ENCODE measurements around the gene FGD3. TPM values are rescaled to one million over a fixed set of nuclear protein-coding genes. Genes with fewer than 3 reads are reported as not detected.
"Not testable (repeated sequence)": the region's sequence is repeated elsewhere in the genome, so short reads cannot be mapped to it uniquely, and the experiment has no call there.

FGD3 gene
- total and polyA plus RNA-seq, 2 of the 8 experiments (the other 6 are each of a cell fraction or from before 2014, with no cell fraction given) = 1.4 to 1.9 TPM

GRCh38 chr9:92905137-92905536, 42.2 kb upstream of the FGD3 start:
- H3K9me3 ChIP-seq (ENCODE audit: insufficient read depth in 2 of 2, low read depth in 1 of 2, low read length in 1 of 2); H3K56ac ChIP-seq (replicated peaks; ENCODE audit: insufficient read length, low read depth, low read length); H4K5ac ChIP-seq (ENCODE audit: insufficient read length, low read depth, low read length); H2AK5ac ChIP-seq (ENCODE audit: low read depth, low read length); H2AFZ ChIP-seq (ENCODE audit: low read length); H4K91ac ChIP-seq (replicated peaks; ENCODE audit: insufficient read length, low read length); H2BK20ac ChIP-seq (ENCODE audit: low read length); H3K27ac ChIP-seq (ENCODE audit: low read depth, low read length); H3K4ac ChIP-seq (replicated peaks; ENCODE audit: insufficient read length, low read depth, low read length); H3K4me3 ChIP-seq (ENCODE audit: extremely low read depth in 1 of 4, insufficient read depth in 2 of 4, low read depth in 3 of 4, low read length in 4 of 4); H3K79me2 ChIP-seq (ENCODE audit: control insufficient read depth in 1 of 2, insufficient read depth in 2 of 2, low read length in 2 of 2); H4K20me1 ChIP-seq (replicated peaks in 1 of 2; ENCODE audit: control insufficient read depth in 1 of 2, insufficient read depth in 2 of 2, low read length in 2 of 2); H3K23ac ChIP-seq (ENCODE audit: insufficient read length); H2BK12ac ChIP-seq (ENCODE audit: low read depth, low read length); H3K23me2 ChIP-seq (ENCODE audit: low read depth, low read length); CTCF ChIA-PET (ENCODE audit: partially characterized antibody); H4K8ac ChIP-seq (ENCODE audit: extremely low read depth, insufficient read depth, low read length); H3K14ac ChIP-seq (ENCODE audit: insufficient read length); H3K27me3 ChIP-seq (replicated peaks in 1 of 4; ENCODE audit: control insufficient read depth in 3 of 4, extremely low read depth in 1 of 4, insufficient read depth in 3 of 4, low read length in 3 of 4); H3K18ac ChIP-seq (ENCODE audit: extremely low read depth, low read length); H3K79me1 ChIP-seq (ENCODE audit: low read depth, low read length); H3K4me2 ChIP-seq (ENCODE audit: insufficient read depth in 1 of 2, low read depth in 2 of 2, low read length in 2 of 2); H2BK120ac ChIP-seq (replicated peaks; ENCODE audit: low read depth, low read length); H3K9ac ChIP-seq (replicated peaks in 1 of 4; ENCODE audit: extremely low read depth in 1 of 4, low read depth in 3 of 4, low read length in 3 of 4); H2BK15ac ChIP-seq (ENCODE audit: low read length); H2BK5ac ChIP-seq (ENCODE audit: low read depth, low read length); H3K4me1 ChIP-seq (replicated peaks in 1 of 4; ENCODE audit: control insufficient read depth in 3 of 4, insufficient read depth in 4 of 4, low read length in 3 of 4); H3K36me3 ChIP-seq (ENCODE audit: control insufficient read depth in 2 of 4, insufficient read depth in 4 of 4, low read length in 3 of 4); FAIRE-seq: not testable (repeated sequence)
- peak in 1 of 2 experiments; percentile 55 for DNase-seq (ENCODE audit: low read depth in 1 of 2, low spot score in 2 of 2)
- 59% methylated on average over 6 of the region's 6 CpGs; no CpG with 5 or more reads in 1 of the 2 experiments for WGBS, 2 experiments (ENCODE audit: extremely low coverage in 1 of 2, insufficient coverage in 1 of 2, insufficient read length in 1 of 2, insufficient replicate concordance in 2 of 2, low coverage in 1 of 2, low lambda C conversion rate in 2 of 2, missing lambda C conversion rate in 1 of 2)
- 0 out of 4 replicates have a peak, but pooled peaks of 1 of the 2 experiments have one; percentile 6 for TF ChIP-seq RAD21 (IDR thresholded peaks at IDR 0.05 in 1 of 2, conservative IDR thresholded peaks at IDR 0.05 in 1 of 2; ENCODE audit: low read depth in 2 of 2, low read length in 2 of 2)
- POLR2A ChIA-PET (ENCODE audit: partially characterized antibody) = interaction anchor here (2.2 kb wide), 1 partner anchor 16 kb away, joined by 8 read pairs; no protein-coding TSS in a partner anchor

All from H1 (cell line).